A673 (cell line): ENCODE measurements around the gene HDHD3. TPM values are rescaled to one million over a fixed set of nuclear protein-coding genes. Genes with fewer than 3 reads are reported as not detected.

ENCODE experiments used
- BruUV-seq: library from RNA; stranded (reverse); fragments of 400-500 nt; replicated peaks from 2 replicates; lab custom pipeline; 2021; lab: Mats Ljungman, UMichigan
- CTCF ChIA-PET: fragments of 300-600 bp; sonication (Branson Sonifier 250); formaldehyde crosslinking; loops from one replicate; lab custom pipeline; 2022; ENCODE audit warnings: antibody characterized with exemption; lab: Charles Lee
- POLR2A ChIA-PET: fragments of 300-600 bp; sonication (Branson Sonifier 250); formaldehyde crosslinking; loops from one replicate; lab custom pipeline; 2022; ENCODE audit warnings: antibody characterized with exemption; ENCODE audit not compliant: low non-redundant PET; lab: Charles Lee
- DNase-seq: peaks from one replicate; pipeline ENCODE4 v3.0.0-alpha.2; 2015; ENCODE audit warnings: low spot score
- H3K27ac ChIP-seq: fragments of 200-600 bp; sonication (generic); 2 replicates; pipeline ENCODE4 v1.5.1; 2016; ENCODE audit warnings: mixed run types, low read depth, mild to moderate bottlenecking, mixed read lengths, antibody characterized with exemption, low read length; ENCODE audit not compliant: poor library complexity, severe bottlenecking
- H3K27me3 ChIP-seq: fragments of 200-600 bp; sonication (generic); replicated peaks from 2 replicates; pipeline ENCODE4 v1.6.1; 2017; ENCODE audit warnings: mixed run types, low read depth, mild to moderate bottlenecking, mixed read lengths, antibody characterized with exemption, low read length; ENCODE audit not compliant: insufficient read depth, poor library complexity
- H3K36me3 ChIP-seq: fragments of 200-600 bp; sonication (generic); 2 replicates; pipeline ENCODE4 v1.6.1; 2016; ENCODE audit warnings: mixed run types, mild to moderate bottlenecking, mixed read lengths, antibody characterized with exemption, low read length; ENCODE audit not compliant: insufficient read depth, poor library complexity, severe bottlenecking
- H3K4me1 ChIP-seq: fragments of 200-600 bp; sonication (generic); 2 replicates; pipeline ENCODE4 v1.6.1; 2017; ENCODE audit warnings: mixed run types, mild to moderate bottlenecking, mixed read lengths, antibody characterized with exemption, low read length; ENCODE audit not compliant: insufficient read depth, poor library complexity, severe bottlenecking
- H3K4me3 ChIP-seq: fragments of 200-600 bp; sonication (generic); 2 replicates; pipeline ENCODE4 v1.5.1; 2016; ENCODE audit warnings: low read depth, mixed run types, mild to moderate bottlenecking, mixed read lengths, low read length; ENCODE audit not compliant: poor library complexity, severe bottlenecking
- H3K9me3 ChIP-seq: fragments of 200-600 bp; sonication (generic); 2 replicates; pipeline ENCODE4 v1.6.1; 2016; ENCODE audit warnings: mixed run types, low read depth, mild to moderate bottlenecking, mixed read lengths, antibody characterized with exemption, low read length; ENCODE audit not compliant: poor library complexity, severe bottlenecking
- EZH2 ChIP-seq: fragments of 200-600 bp; sonication (generic); IDR thresholded peaks from 2 replicates; pipeline ENCODE4 v1.6.1; 2017; ENCODE audit warnings: borderline replicate concordance, low read depth, mild to moderate bottlenecking, mixed read lengths, antibody characterized with exemption, low read length; ENCODE audit not compliant: poor library complexity, severe bottlenecking
- intact Hi-C: fragments of 100-400 bp; cut with micrococcal nuclease; formaldehyde crosslinking; loops from one replicate; pipeline ENCODE4 v1.10.0; 2022; ENCODE audit not compliant: unreplicated experiment
- total RNA-seq: library from RNA; stranded (reverse); gene quantifications from 2 replicates; pipeline ENCODE4 v1.2.3, GENCODE V29; 2021
- TF ChIP-seq, protein P1 (sequence below): fragments of 300-800, 200-600 bp; sonication (generic); conservative IDR thresholded peaks from 2 replicates; pipeline ENCODE4 v1.5.1; 2017; ENCODE audit warnings: low read depth, mild to moderate bottlenecking, antibody characterized with exemption, low read length, moderate library complexity, mixed read lengths

HDHD3 gene
- total RNA-seq, 1 experiment from 2014 or later, result 9.4 TPM

DNA sequence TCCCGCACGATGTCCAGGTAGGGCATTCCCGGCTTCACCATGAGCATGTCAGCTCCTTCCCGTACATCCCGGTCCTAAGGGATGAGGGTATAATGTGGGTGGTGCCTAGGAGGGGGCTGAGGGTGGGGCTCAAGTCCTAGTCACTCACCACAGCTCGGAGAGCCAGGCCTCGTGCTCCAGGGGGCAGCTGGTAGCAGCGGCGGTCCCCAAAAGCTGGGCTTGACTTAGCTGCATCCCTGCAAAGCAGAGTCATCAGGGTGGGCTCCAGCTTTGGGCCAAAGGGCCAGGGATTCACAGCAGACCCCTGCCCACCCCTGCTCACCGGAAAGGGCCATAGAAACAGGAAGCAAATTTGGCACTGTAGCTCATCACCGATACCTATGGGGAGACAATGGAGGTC is 12.7 kb upstream of the HDHD3 start:
- Histone ChIP-seq H3K27me3 (no peaks in the 10 kb centered on the region), H3K9me3 (no peaks in the 10 kb centered on the region), H3K36me3 (peaks cover 4% of the 10 kb centered on the region), H3K4me1 (no peaks in the 10 kb centered on the region), H3K27ac (no peak overlapping the region), H3K4me3 (no peak overlapping the region)
- ChIA-PET CTCF (no interaction called here), POLR2A (no interaction called here)
- intact Hi-C loops, result no loop called here
- no peak for DNase-seq
- no TSS peak for BruUV-seq
- TF ChIP-seq EZH2, result no peak
- TF ChIP-seq, protein P1, sequence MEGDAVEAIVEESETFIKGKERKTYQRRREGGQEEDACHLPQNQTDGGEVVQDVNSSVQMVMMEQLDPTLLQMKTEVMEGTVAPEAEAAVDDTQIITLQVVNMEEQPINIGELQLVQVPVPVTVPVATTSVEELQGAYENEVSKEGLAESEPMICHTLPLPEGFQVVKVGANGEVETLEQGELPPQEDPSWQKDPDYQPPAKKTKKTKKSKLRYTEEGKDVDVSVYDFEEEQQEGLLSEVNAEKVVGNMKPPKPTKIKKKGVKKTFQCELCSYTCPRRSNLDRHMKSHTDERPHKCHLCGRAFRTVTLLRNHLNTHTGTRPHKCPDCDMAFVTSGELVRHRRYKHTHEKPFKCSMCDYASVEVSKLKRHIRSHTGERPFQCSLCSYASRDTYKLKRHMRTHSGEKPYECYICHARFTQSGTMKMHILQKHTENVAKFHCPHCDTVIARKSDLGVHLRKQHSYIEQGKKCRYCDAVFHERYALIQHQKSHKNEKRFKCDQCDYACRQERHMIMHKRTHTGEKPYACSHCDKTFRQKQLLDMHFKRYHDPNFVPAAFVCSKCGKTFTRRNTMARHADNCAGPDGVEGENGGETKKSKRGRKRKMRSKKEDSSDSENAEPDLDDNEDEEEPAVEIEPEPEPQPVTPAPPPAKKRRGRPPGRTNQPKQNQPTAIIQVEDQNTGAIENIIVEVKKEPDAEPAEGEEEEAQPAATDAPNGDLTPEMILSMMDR, result no peak

DNA sequence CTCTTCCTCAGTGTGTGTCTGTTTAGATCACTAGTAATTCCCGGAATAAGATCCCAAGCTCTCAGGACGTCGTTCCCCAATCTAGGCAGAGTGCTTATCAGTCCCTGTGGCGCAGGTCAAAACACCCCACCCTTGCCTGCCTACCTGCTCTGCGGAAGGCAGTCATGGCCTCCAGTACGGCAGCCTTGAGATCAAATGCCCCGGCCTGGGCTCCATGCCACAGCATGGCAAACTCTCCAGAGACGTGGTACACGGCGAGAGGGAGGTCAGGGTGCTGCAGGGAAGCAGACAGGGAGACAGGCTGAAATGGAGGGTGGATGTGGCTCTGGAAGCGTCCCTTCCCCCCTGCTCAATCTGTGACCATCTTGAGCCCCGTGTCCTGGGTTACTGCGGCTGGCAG is 12.0 kb upstream of the HDHD3 start:
- no peak for DNase-seq
- Histone ChIP-seq H3K4me1 (no peaks in the 10 kb centered on the region), H3K36me3 (peaks cover 4% of the 10 kb centered on the region), H3K9me3 (no peaks in the 10 kb centered on the region), H3K27me3 (no peaks in the 10 kb centered on the region), H3K27ac (no peak overlapping the region), H3K4me3 (no peak overlapping the region)
- ChIA-PET POLR2A (no interaction called here), CTCF (no interaction called here)
- TF ChIP-seq EZH2, result no peak
- TF ChIP-seq, protein P1, result no peak
- no TSS peak for BruUV-seq
- intact Hi-C loops, result no loop called here

GRCh38 chr9:113387560-113388230 is 10.9 kb upstream of the HDHD3 start:
- POLR2A ChIA-PET, result no interaction called here
- no TSS peak for BruUV-seq
- intact Hi-C loops, result no loop called here
- H3K9me3 ChIP-seq, result no peaks in the 10 kb centered on the region
- no peaks in the 10 kb centered on the region for H3K27me3 ChIP-seq
- no peak for TF ChIP-seq EZH2
- TF ChIP-seq, protein P1, result no peak
- H3K36me3 ChIP-seq, result peaks cover 4% of the 10 kb centered on the region
- H3K4me1 ChIP-seq, result no peaks in the 10 kb centered on the region
- DNase-seq, result no peak
- no peak overlapping the region for H3K4me3 ChIP-seq
- CTCF ChIA-PET, result no interaction called here
- no peak overlapping the region for H3K27ac ChIP-seq
